K562 treated with DMSO at 1 percent for 12 hours (cell line): ENCODE data around the gene GPC2. TPM values are rescaled to one million over a fixed set of nuclear protein-coding genes. Genes with fewer than 3 reads are reported as not detected.

ENCODE experiments used
- total RNA-seq: library from RNA; unstranded; fragments of 300-600 nt; gene quantifications from 2 replicates; pipeline ENCODE4 v1.2.3, GENCODE V29; 2022; ENCODE audit not compliant: insufficient read depth

GPC2 gene
- total RNA-seq = 0.52 and 6.1 TPM in 2 replicates

GRCh38 chr7:100177045-100178001 lies at the start of gene GPC2, which contains the start of gene STAG3:
TSS of gene GPC2 (minus strand) at chr7:100177381. CDS start at chr7:100177199, 182 bp downstream.
TSS of gene STAG3 (plus strand) at chr7:100177918. CDS start at chr7:100180557, 2,639 bp downstream.

GRCh38 chr7:100219801-100220585 lies 42.8 kb upstream of the GPC2 start, which contains the start of gene PVRIG:
TSS of gene PVRIG (plus strand) at chr7:100219949. CDS start at chr7:100219971, 22 bp downstream.

GRCh38 chr7:100158229-100159098 lies 18.7 kb downstream of the GPC2 start, which contains the start of gene TRAPPC14:
TSS of gene TRAPPC14 (minus strand) at chr7:100158723. CDS start at chr7:100158499, 224 bp downstream.

GRCh38 chr7:100148559-100149328 lies 28.4 kb downstream of the GPC2 start, which contains the start of gene LAMTOR4:
TSS of gene LAMTOR4 (plus strand) at chr7:100148918. CDS start at chr7:100148973, 55 bp downstream.

GRCh38 chr7:100126931-100127865 lies 50.0 kb downstream of the GPC2 start, which contains the start of gene MBLAC1:
TSS of gene MBLAC1 (plus strand) at chr7:100126967. CDS start at chr7:100127396, 429 bp downstream.

Other genes with a start within 250 kb of the GPC2 start
- gene GJC3, start 247.8 kb downstream of the GPC2 start, total RNA-seq = not detected in 2 replicates
- gene AZGP1, start 201.3 kb downstream of the GPC2 start, total RNA-seq = not detected in 2 replicates
- 7.7 and 24.0 TPM in 2 replicates for gene ZKSCAN1, start 161.8 kb downstream of the GPC2 start, total RNA-seq
- gene ZSCAN21, start 127.6 kb downstream of the GPC2 start, total RNA-seq = 8.9 and 17.0 TPM in 2 replicates
- gene ZNF3, start 95.7 kb downstream of the GPC2 start, total RNA-seq = 20.8 and 32.0 TPM in 2 replicates
- 137 and 153 TPM in 2 replicates for gene COPS6, start 88.4 kb downstream of the GPC2 start, total RNA-seq
- 428 and 455 TPM in 2 replicates for gene MCM7, start 76.0 kb downstream of the GPC2 start, total RNA-seq
- gene AP4M1, start 75.7 kb downstream of the GPC2 start, total RNA-seq = 17.2 and 19.9 TPM in 2 replicates
- 54.3 and 104 TPM in 2 replicates for gene TAF6, start 58.0 kb downstream of the GPC2 start, total RNA-seq
- 9.2 and 11.9 TPM in 2 replicates for gene CNPY4, start 57.7 kb downstream of the GPC2 start, total RNA-seq
- 4.0 and 6.1 TPM in 2 replicates for gene MBLAC1, start 50.4 kb downstream of the GPC2 start, total RNA-seq
- 285 and 449 TPM in 2 replicates for gene LAMTOR4, start 28.5 kb downstream of the GPC2 start, total RNA-seq
- gene TRAPPC14, start 18.7 kb downstream of the GPC2 start, total RNA-seq = 36.9 and 43.3 TPM in 2 replicates
- 5.9 and 6.2 TPM in 2 replicates for gene GAL3ST4, start 8.8 kb downstream of the GPC2 start, total RNA-seq
- gene STAG3, start 537 bp upstream of the GPC2 start, total RNA-seq = 3.4 and 9.1 TPM in 2 replicates
- not detected in 2 replicates for gene PVRIG, start 42.6 kb upstream of the GPC2 start, total RNA-seq
- gene SPDYE3, start 130.3 kb upstream of the GPC2 start, total RNA-seq = 3.3 and 5.8 TPM in 2 replicates
- 22.6 and 47.5 TPM in 2 replicates for gene PILRB, start 180.7 kb upstream of the GPC2 start, total RNA-seq
- gene PILRA, start 196.1 kb upstream of the GPC2 start, total RNA-seq = 1.5 and 3.7 TPM in 2 replicates